ENCODE measurements around the gene ZCCHC14.
"Not testable (repeated sequence)": the region's sequence is repeated elsewhere in the genome, so short reads cannot be mapped to it uniquely, and the experiment has no call there.

The ZCCHC14 gene

DNA sequence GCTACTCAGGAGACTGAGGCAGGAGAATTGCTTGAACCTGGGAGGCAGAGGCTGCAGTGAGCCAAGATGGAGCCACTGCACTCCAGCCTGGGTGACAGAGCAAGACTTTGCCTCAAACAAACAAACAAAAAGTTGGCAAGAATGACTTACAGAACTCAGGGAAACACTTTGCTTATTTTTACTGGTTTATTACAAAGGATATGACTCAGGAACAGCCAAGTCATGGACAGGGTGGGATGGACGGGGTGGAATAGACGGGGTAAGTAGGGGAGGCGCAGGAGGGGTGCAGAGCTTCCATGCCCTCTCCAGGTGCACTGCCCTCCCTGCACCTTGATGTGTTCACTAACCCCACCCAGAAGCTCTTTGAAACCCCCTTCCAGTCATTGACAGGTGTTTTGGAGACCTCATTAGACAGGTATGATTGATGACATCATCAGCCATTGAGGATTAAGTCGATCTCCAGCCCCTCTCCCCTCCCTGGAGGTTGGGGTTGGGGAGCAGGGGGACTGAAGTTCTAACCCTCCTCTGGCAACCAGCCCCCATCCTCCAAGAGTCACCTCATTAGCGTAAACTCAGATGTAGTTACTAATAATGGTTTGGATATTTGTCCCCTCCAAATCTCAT, 41.3 kb upstream of the ZCCHC14 start:
- H3K27me3 ChIP-seq (ENCODE audit: low read depth) = peaks cover 12% of the 10 kb centered on the region
- H3K4me3 ChIP-seq = no peak overlapping the region
- in situ Hi-C loops (cut with MboI; ENCODE audit: low sequenced_read_pairs) = no loop called here
- H3K9me3 ChIP-seq = peaks cover 3% of the 10 kb centered on the region; the same call in 1 of the 2 replicates
- no peaks in the 10 kb centered on the region for H3K4me1 ChIP-seq
- no peaks in the 10 kb centered on the region for H3K36me3 ChIP-seq (replicated peaks)
- DNase-seq (ENCODE audit: low spot score in 2 of 2) = no peak

DNA sequence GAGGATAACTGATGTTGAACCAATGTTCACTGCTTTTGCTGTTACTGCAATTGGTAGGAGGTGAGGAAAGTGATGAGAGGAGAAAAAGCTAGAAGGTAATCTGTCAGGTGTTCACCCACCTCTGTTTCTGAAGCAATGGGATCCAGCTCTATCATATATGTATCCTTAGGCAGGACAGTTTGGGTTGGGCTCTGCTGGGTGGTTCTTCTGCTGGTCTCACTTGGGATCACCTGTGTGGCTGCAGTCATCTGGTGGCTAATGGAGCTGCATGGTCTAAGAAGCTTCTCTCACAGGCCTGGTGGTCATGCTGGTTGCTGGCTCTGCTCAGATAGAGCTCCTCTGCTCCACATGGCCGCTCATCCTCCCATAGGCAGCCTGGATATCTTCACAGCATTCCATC, 40.2 kb upstream of the ZCCHC14 start:
- Histone ChIP-seq H3K27me3 (ENCODE audit: low read depth) (peaks cover 4% of the 10 kb centered on the region), H3K4me1 (no peaks in the 10 kb centered on the region), H3K36me3 (replicated peaks) (no peaks in the 10 kb centered on the region), H3K4me3 (no peak overlapping the region), H3K9me3 (peaks cover 3% of the 10 kb centered on the region; the same call in 1 of the 2 replicates)
- no peak for DNase-seq (ENCODE audit: low spot score in 2 of 2)
- in situ Hi-C loops (cut with MboI; ENCODE audit: low sequenced_read_pairs) = no loop called here

DNA sequence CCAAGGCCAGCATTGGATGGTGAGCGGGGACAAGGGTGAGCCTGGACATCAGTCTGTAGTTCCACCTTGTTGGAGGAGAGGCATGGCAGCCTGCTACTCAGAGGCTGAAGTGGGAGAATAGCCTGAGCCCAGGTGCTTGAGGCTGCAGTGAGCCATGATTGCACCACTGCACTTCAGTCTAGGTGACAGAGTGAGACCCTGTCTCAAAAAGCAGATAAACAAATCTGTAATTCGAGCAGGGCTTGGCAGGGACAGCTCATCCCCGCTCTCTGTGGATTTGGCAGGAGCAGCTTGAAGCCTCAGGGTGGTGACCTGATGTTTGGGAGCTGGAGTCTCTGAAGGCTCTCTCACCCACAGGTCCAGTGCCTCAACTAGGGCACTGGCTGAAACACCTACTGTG, 38.6 kb upstream of the ZCCHC14 start:
- in situ Hi-C loops (cut with MboI; ENCODE audit: low sequenced_read_pairs) = no loop called here
- DNase-seq (ENCODE audit: low spot score in 2 of 2) = no peak
- no peaks in the 10 kb centered on the region for H3K4me1 ChIP-seq
- H3K4me3 ChIP-seq = no peak overlapping the region
- no peaks in the 10 kb centered on the region for H3K27me3 ChIP-seq (ENCODE audit: low read depth)
- H3K9me3 ChIP-seq = peaks cover 3% of the 10 kb centered on the region; the same call in 1 of the 2 replicates
- H3K36me3 ChIP-seq (replicated peaks) = no peaks in the 10 kb centered on the region

DNA sequence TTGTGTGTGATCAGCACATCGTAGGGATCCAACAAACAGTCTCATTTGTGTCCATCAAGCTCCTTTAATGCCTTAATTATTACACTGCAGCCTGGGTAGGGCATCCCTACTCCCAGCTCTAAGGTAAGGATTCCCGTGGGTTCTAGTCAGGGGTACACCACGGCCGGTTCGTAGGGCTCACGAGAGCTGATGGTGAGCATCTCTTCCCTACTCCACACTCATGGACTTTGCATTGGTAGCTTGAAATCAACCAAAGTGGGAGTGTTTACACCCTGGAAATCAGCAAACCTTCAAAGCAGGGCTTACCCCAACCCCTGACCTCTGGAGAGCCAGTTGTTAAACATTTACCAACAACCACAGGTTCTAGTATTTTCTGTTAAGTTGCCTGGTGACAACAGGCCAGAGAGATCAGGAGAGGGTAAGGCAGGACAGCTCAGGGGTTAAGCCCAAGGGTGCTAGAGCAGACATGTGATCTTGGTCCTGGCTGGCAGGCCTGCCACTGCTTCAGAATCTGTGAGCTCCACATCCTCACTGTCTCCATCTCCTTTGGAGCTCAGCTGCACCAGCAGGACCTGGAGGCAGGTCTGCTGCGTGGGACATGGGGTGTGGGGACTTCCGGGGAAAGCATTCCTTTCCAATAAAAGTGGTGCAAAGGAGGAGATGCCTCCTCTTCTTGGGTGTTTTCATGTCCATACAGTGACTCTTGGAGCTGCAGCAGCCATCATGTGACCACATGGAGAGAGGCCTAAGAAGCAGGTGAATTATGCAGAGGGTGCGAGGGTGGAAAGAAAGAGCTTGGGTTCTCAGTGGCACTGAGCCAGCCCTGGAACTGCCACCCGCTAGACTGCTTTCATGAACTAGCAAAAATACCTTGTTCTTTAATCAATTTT, 36.1 kb upstream of the ZCCHC14 start:
- in situ Hi-C loops (cut with MboI; ENCODE audit: low sequenced_read_pairs) = no loop called here
- Histone ChIP-seq H3K27me3 (ENCODE audit: low read depth) (no peaks in the 10 kb centered on the region), H3K4me1 (no peaks in the 10 kb centered on the region), H3K4me3 (no peak overlapping the region), H3K36me3 (replicated peaks) (no peaks in the 10 kb centered on the region), H3K9me3 (no peaks in the 10 kb centered on the region)
- DNase-seq (ENCODE audit: low spot score in 2 of 2) = no peak

DNA sequence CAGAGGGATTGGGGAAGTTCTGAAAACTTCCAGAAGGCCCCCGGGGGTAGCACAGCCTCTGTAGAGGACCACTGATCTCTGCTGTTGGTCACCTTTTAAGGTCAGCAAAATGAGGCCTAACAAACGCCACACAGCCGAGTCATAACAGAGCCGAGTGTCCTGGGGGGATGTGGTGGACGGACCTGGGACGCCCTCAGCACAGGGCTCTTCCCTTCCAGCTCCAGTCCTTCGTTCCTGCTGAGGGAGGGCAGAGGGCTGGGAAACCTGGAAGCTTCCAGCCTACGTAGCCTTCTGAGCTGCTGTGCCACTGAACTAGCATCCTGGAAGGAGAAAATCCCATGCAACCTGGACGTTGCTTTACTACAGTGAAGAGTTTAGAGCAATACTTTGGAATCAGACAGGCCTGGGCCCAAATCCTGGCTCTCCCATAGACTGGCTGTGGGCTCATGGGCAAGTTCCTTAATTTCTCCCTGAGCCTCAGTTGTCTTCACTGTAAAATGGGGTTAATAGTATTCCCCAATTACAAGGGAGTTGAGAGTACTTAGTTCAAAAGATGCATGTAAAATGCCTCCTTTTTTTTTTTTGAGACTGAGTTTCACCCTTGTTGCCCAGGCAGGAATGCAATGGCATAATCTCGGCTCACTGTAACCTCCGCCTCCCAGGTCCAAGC, 34.4 kb upstream of the ZCCHC14 start:
- no peak for DNase-seq (ENCODE audit: low spot score in 2 of 2)
- in situ Hi-C loops (cut with MboI; ENCODE audit: low sequenced_read_pairs) = no loop called here
- no peaks in the 10 kb centered on the region for H3K27me3 ChIP-seq (ENCODE audit: low read depth)
- no peak overlapping the region for H3K4me3 ChIP-seq
- H3K36me3 ChIP-seq (replicated peaks) = no peaks in the 10 kb centered on the region
- no peaks in the 10 kb centered on the region for H3K9me3 ChIP-seq
- no peaks in the 10 kb centered on the region for H3K4me1 ChIP-seq

DNA sequence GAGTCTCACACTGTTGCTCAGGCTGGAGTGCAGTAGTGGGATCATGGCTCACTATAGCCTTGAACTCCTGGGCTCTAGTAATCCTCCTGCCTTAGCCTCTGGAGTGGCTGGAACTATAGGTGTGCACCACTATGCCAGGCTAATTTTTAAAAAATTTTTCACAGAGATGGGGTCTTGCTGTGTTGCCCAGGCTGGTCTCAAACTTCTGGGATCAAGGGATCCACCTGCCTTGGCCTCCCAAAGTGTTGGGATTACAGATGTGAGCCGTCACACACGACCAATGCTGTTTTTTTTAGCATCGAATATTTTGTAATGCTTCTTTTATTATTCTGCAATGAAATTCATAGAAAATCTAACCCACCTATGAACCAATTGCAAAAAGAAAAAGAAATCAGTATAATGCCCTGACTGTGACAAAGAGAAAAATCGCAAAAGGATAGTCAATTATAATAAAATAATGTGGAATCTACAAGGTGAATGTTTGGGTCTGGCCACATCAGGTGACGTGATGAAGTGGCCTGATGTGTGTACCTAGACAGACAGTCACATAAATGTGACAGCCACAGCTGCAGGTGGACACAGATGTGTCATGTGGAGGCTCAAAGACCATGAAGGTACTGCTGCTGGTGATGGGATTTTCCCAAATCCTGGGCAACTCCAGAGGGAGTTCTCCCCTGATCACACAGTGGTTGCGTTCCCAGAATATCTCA, 33.6 kb upstream of the ZCCHC14 start:
- no peaks in the 10 kb centered on the region for H3K4me1 ChIP-seq
- no peaks in the 10 kb centered on the region for H3K27me3 ChIP-seq (ENCODE audit: low read depth)
- in situ Hi-C loops (cut with MboI; ENCODE audit: low sequenced_read_pairs) = no loop called here

DNA sequence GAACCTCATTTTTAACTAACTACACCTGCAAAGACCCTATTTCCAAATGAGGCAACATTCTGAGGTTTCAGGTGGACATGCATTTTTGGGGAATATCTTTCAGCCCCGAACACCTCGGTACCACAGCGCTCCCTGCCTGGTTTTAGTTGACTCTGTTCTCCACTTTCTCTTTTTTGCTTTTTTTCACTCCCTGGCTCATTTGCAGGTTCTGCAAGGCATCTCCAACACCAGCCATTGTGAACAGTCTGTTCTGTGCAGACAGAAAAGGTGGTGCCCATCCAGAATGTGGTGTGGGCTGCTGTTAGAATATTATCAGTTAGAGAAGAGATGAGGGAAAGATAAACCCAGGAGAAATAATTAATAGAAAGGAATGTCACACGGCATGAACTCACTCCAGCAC, 32.5 kb upstream of the ZCCHC14 start:
- Histone ChIP-seq H3K36me3 (replicated peaks) (no peaks in the 10 kb centered on the region), H3K27me3 (ENCODE audit: low read depth) (no peaks in the 10 kb centered on the region), H3K9me3 (no peaks in the 10 kb centered on the region), H3K4me1 (no peaks in the 10 kb centered on the region), H3K4me3 (no peak overlapping the region)
- in situ Hi-C loops (cut with MboI; ENCODE audit: low sequenced_read_pairs) = no loop called here
- no peak for DNase-seq (ENCODE audit: low spot score in 2 of 2)

More for the DNA sequence above, 33.6 kb upstream of the ZCCHC14 start:
- DNase-seq (ENCODE audit: low spot score in 2 of 2) = no peak
- no peak overlapping the region for H3K4me3 ChIP-seq
- H3K9me3 ChIP-seq = no peaks in the 10 kb centered on the region
- no peaks in the 10 kb centered on the region for H3K36me3 ChIP-seq (replicated peaks)

DNA sequence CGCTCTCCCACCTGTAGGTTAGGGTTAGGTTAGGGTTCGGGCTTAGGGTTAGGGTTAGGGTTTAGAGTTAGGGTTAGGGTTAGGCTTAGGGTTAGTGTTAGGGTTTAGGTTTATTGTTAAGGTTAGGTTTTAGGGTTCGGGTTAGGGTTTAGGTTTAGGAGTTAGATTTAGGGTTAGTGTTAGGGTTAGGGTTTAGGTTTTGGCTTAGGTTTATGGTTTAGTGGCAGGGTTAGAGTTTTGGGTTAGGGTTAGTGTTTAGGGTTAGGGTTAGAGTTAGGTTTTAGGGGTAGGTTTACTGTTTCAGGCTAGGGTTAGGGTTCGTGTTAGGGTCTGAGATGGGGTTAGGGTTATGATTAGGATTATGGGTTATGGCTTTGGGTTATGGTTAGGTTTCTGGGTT, 31.6 kb upstream of the ZCCHC14 start:
- Histone ChIP-seq H3K36me3 (replicated peaks) (no peaks in the 10 kb centered on the region), H3K9me3 (no peaks in the 10 kb centered on the region), H3K27me3 (ENCODE audit: low read depth) (no peaks in the 10 kb centered on the region), H3K4me3 (no peak overlapping the region), H3K4me1 (no peaks in the 10 kb centered on the region)
- in situ Hi-C loops (cut with MboI; ENCODE audit: low sequenced_read_pairs) = no loop called here
- no peak for DNase-seq (ENCODE audit: low spot score in 2 of 2)

DNA sequence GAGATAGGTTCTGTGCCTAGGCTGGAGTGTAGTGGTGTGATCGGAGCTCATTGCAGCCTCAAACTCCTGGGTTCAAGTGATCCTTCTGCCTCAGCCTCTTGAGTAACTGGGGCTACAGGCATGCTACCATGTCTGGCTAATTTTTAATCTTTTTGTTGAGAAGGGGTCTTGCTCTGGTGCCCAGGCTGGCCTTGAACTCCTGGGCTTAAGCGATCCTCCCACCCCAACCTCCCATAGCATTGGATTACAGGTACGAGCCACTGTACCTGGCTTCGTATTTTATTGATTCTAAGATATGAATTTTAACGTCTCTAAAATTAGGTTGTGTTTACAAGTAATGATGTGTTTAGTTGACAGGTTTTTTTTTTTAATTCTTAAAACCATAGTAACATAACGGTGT, 30.8 kb upstream of the ZCCHC14 start:
- H3K36me3 ChIP-seq (replicated peaks); H3K27me3 ChIP-seq (ENCODE audit: low read depth); in situ Hi-C loops (cut with MboI; ENCODE audit: low sequenced_read_pairs); H3K4me1 ChIP-seq; H3K9me3 ChIP-seq; H3K4me3 ChIP-seq; DNase-seq (ENCODE audit: low spot score in 2 of 2): not testable (repeated sequence)

DNA sequence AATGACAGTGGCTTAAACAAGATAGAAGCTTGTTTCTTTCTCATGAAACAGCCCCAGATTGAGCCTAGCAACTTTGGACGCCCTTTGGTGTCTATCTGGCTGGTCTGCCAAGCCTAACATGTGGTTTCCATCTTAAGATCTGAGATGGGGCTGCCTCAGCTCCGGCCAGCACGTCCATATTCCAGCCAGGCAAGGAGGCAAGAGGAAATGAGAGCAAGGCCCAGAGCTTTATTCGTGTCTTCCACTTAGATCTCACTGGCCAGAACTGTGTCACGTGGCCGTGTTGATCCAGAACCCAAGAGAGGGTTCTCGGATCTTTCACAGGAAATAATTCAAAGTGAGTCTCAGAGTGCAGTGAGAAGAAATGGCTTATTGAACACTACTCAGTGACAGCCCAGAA, 28.9 kb upstream of the ZCCHC14 start:
- H3K27me3 ChIP-seq (ENCODE audit: low read depth); in situ Hi-C loops (cut with MboI; ENCODE audit: low sequenced_read_pairs); DNase-seq (ENCODE audit: low spot score in 2 of 2); H3K4me1 ChIP-seq; H3K36me3 ChIP-seq (replicated peaks); H3K9me3 ChIP-seq; H3K4me3 ChIP-seq: not testable (repeated sequence)

DNA sequence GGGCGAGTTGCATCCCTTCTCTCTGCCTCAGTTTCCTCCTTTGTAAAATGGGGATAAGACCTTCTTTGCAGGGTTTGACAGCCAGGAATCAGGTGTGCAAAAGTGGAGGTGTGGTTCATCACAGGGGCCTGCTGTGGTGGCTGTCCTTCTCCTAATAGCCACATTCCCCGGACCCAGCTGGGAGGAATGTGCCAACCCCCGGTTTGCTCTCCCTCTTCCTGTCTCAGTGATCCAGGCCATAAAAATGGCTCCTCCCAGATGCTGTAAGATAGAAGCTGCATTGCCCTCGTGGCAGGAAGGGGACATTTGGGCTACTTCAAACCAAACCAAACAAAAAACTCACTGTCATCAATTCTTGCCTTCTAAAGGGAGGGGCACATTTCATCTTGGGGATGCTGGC, 26.3 kb upstream of the ZCCHC14 start:
- H3K4me3 ChIP-seq; H3K36me3 ChIP-seq (replicated peaks); DNase-seq (ENCODE audit: low spot score in 2 of 2); H3K4me1 ChIP-seq; H3K27me3 ChIP-seq (ENCODE audit: low read depth); H3K9me3 ChIP-seq; in situ Hi-C loops (cut with MboI; ENCODE audit: low sequenced_read_pairs): not testable (repeated sequence)

DNA sequence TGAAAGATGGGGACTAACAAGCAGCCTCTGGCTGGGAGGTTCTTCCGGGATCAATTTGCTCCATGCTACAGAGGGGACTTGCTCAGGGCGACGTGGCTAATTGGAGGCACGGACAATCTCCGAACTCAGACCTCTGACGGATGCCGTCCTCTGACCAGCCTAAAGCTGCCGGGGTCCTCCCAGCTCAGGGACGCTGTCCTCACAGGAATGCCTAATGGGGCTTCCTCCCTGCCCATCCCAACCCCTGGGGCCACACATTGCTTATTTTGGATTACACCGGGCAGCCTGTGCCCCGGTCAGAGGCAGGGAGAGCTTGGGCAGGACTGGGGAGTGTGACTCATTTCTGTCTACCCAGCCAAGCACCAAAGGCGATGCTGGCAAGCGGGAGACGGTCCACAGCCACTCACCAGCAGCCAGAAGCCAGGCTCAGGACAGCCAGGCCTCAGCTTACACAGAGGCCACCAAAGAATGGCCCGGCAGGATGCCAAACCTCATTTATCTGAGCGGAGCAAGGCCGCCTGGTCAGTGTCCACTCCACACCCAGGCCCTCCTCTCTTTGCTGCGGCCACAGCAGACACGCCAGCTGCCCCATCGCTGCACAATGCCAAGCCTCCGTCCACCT, 25.7 kb upstream of the ZCCHC14 start:
- H3K4me3 ChIP-seq; H3K27me3 ChIP-seq (ENCODE audit: low read depth); H3K4me1 ChIP-seq; H3K36me3 ChIP-seq (replicated peaks); in situ Hi-C loops (cut with MboI; ENCODE audit: low sequenced_read_pairs); H3K9me3 ChIP-seq; DNase-seq (ENCODE audit: low spot score in 2 of 2): not testable (repeated sequence)

DNA sequence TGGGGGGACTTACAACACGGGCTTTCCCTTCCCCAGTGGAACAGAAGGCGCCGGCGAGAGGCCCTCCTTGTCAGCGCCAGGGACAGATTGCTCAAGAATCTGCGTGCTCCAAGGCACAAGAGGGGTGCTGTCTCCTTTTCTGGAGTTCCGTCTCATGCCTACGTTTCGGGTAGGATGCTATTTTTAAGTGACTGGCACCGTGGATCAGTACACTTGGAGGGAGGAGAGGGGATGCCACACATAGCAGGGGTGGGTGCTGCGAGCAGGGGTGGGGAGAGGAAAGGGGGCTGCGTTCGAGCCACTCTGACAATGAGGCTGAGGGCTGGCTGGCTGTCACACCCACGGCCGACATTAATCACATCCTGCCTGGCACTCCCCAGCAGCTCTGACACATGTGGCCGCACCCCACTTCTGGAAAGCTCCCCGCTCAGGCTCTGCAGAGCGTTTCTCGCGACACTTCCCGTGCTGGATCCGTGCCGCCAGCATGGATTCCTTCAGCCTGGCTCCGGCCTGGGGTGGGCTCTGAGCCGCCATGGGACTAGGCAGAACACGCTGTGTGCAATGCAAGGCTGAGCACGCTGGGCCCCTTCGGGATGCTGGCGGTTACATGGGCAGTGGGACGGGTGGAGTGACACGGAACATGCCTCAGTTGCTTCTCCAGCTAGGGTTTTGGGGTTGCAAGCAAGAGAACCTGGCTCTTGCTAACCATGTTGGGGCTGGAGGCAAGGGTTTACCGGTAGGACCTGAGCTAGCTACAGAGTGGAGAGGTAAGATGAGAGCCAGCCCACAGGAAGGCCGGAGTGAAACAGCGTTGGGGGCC, 25.0 kb upstream of the ZCCHC14 start:
- H3K4me1 ChIP-seq; H3K9me3 ChIP-seq; DNase-seq (ENCODE audit: low spot score in 2 of 2); H3K4me3 ChIP-seq; in situ Hi-C loops (cut with MboI; ENCODE audit: low sequenced_read_pairs); H3K36me3 ChIP-seq (replicated peaks); H3K27me3 ChIP-seq (ENCODE audit: low read depth): not testable (repeated sequence)

Data from HAP-1 (cell line).